ENCODE data around the gene FNBP1. TPM values are rescaled to one million over a fixed set of nuclear protein-coding genes. Genes with fewer than 3 reads are reported as not detected.

Gene FNBP1
- total RNA-seq, 1 experiment from 2014 or later = 43.6 TPM

DNA sequence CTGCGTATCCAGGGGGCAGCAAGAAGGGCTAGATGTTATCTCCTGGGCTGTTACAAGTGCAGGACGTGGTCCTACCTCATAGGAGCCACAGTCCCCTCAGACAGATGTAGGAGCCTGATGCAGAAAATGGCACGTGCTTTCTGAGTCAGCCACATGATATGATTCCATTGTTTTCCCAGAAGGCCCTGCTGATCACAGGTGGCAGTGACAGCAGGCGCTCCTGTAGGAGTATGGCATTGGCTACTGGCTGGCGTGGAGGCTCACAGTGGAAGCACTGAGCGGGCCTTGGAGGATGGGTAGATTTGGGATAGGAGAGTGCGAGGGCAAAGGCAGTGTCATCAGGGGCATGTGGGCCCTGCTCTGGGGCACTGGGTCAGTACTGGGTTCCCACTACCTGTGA is 185.8 kb downstream of the FNBP1 start:
- peaks cover 33% of the 10 kb centered on the region for H3K36me3 Mint-ChIP-seq
- H3K27me3 Mint-ChIP-seq (ENCODE audit: low read depth) = no peaks in the 10 kb centered on the region
- CTCF ChIA-PET = interaction anchor here (1.0 kb wide), 1 partner anchor 18 kb away, joined by 3 read pairs; no protein-coding TSS in a partner anchor
- no peaks in the 10 kb centered on the region for H3K4me1 Mint-ChIP-seq
- POLR2A ChIA-PET = no interaction called here
- H3K27ac Mint-ChIP-seq = no peak overlapping the region
- H3K9me3 Mint-ChIP-seq = no peaks in the 10 kb centered on the region
- TF ChIP-seq ZNF232 (CRISPR knock-in tag; IDR thresholded peaks at IDR 0.05) (no peak), NFATC4 (CRISPR knock-in tag; IDR thresholded peaks at IDR 0.05) (no peak), GRHL2 (CRISPR knock-in tag; IDR thresholded peaks at IDR 0.05; ENCODE audit: insufficient replicate concordance, severe bottlenecking) (no peak), OVOL2 (CRISPR knock-in tag; IDR thresholded peaks at IDR 0.05; ENCODE audit: borderline replicate concordance) (no peak), CBFB (CRISPR knock-in tag; IDR thresholded peaks at IDR 0.05; ENCODE audit: low read depth) (no peak)
- TF ChIP-seq, protein P1, sequence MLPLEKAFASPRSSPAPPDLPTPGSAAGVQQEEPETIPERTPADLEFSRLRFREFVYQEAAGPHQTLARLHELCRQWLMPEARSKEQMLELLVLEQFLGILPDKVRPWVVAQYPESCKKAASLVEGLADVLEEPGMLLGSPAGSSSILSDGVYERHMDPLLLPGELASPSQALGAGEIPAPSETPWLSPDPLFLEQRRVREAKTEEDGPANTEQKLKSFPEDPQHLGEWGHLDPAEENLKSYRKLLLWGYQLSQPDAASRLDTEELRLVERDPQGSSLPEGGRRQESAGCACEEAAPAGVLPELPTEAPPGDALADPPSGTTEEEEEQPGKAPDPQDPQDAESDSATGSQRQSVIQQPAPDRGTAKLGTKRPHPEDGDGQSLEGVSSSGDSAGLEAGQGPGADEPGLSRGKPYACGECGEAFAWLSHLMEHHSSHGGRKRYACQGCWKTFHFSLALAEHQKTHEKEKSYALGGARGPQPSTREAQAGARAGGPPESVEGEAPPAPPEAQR (CRISPR knock-in tag; IDR thresholded peaks at IDR 0.05) = no peak
- TF ChIP-seq, protein P2, sequence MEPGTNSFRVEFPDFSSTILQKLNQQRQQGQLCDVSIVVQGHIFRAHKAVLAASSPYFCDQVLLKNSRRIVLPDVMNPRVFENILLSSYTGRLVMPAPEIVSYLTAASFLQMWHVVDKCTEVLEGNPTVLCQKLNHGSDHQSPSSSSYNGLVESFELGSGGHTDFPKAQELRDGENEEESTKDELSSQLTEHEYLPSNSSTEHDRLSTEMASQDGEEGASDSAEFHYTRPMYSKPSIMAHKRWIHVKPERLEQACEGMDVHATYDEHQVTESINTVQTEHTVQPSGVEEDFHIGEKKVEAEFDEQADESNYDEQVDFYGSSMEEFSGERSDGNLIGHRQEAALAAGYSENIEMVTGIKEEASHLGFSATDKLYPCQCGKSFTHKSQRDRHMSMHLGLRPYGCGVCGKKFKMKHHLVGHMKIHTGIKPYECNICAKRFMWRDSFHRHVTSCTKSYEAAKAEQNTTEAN (CRISPR knock-in tag; IDR thresholded peaks at IDR 0.05) = no peak
- TF ChIP-seq, protein P3, sequence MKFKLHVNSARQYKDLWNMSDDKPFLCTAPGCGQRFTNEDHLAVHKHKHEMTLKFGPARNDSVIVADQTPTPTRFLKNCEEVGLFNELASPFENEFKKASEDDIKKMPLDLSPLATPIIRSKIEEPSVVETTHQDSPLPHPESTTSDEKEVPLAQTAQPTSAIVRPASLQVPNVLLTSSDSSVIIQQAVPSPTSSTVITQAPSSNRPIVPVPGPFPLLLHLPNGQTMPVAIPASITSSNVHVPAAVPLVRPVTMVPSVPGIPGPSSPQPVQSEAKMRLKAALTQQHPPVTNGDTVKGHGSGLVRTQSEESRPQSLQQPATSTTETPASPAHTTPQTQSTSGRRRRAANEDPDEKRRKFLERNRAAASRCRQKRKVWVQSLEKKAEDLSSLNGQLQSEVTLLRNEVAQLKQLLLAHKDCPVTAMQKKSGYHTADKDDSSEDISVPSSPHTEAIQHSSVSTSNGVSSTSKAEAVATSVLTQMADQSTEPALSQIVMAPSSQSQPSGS (CRISPR knock-in tag; IDR thresholded peaks at IDR 0.05; ENCODE audit: borderline replicate concordance, low read depth) = no peak
- TF ChIP-seq, protein P4, sequence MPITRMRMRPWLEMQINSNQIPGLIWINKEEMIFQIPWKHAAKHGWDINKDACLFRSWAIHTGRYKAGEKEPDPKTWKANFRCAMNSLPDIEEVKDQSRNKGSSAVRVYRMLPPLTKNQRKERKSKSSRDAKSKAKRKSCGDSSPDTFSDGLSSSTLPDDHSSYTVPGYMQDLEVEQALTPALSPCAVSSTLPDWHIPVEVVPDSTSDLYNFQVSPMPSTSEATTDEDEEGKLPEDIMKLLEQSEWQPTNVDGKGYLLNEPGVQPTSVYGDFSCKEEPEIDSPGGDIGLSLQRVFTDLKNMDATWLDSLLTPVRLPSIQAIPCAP (CRISPR knock-in tag; IDR thresholded peaks at IDR 0.05) = no peak
- DNase-seq (ENCODE audit: low spot score) (no peak), ATAC-seq (no peak)
- no peak overlapping the region for H3K4me3 Mint-ChIP-seq

DNA sequence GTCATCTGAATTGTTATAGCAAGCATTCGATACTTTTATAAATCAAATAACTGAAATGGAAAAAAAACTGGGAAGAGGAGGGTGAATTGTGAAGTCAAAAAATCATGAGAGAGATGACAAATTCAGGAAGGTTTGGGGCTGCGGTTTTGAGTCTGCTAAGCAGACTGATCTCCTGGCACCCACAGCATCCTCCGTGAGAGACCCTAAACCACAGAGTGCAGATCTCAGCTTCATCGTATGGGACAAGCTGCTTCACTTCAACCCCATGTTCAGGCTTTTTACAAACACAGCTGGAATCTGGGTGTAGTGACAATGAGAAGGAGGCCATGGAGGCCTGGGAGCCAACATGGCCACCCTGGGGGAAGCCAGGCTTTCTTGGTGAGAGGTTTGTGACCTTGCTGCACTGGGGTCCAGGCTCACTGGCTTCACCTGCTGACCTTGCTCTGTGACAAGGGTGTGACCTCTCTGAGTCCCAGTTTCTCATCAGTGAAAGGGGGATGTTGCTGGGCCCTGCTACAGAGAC is 188.3 kb downstream of the FNBP1 start:
- Mint-ChIP-seq H3K27me3 (ENCODE audit: low read depth) (no peaks in the 10 kb centered on the region), H3K36me3 (peaks cover 24% of the 10 kb centered on the region), H3K9me3 (no peaks in the 10 kb centered on the region), H3K4me3 (no peak overlapping the region), H3K27ac (peak overlapping the region; percentile 54; the same call in 1 of the 2 replicates), H3K4me1 (no peaks in the 10 kb centered on the region)
- no peak for DNase-seq (ENCODE audit: low spot score)
- ChIA-PET CTCF (no interaction called here), POLR2A (no interaction called here)
- ATAC-seq = no peak
- TF ChIP-seq, protein P5, sequence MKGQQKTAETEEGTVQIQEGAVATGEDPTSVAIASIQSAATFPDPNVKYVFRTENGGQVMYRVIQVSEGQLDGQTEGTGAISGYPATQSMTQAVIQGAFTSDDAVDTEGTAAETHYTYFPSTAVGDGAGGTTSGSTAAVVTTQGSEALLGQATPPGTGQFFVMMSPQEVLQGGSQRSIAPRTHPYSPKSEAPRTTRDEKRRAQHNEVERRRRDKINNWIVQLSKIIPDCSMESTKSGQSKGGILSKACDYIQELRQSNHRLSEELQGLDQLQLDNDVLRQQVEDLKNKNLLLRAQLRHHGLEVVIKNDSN (CRISPR knock-in tag; IDR thresholded peaks at IDR 0.05) = no peak
- no peak for TF ChIP-seq TEAD1 (CRISPR knock-in tag; IDR thresholded peaks at IDR 0.05)
- TF ChIP-seq, protein P6, sequence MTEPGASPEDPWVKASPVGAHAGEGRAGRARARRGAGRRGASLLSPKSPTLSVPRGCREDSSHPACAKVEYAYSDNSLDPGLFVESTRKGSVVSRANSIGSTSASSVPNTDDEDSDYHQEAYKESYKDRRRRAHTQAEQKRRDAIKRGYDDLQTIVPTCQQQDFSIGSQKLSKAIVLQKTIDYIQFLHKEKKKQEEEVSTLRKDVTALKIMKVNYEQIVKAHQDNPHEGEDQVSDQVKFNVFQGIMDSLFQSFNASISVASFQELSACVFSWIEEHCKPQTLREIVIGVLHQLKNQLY (CRISPR knock-in tag; IDR thresholded peaks at IDR 0.05) = no peak
- no peak for TF ChIP-seq HMGA2 (CRISPR knock-in tag; IDR thresholded peaks at IDR 0.05)
- no peak for TF ChIP-seq ZNF263 (CRISPR knock-in tag; IDR thresholded peaks at IDR 0.05; ENCODE audit: low read depth)
- TF ChIP-seq ZNF219 (CRISPR knock-in tag; IDR thresholded peaks at IDR 0.05; ENCODE audit: borderline replicate concordance) = no peak
- TF ChIP-seq RORB (CRISPR knock-in tag; IDR thresholded peaks at IDR 0.05) = no peak

DNA sequence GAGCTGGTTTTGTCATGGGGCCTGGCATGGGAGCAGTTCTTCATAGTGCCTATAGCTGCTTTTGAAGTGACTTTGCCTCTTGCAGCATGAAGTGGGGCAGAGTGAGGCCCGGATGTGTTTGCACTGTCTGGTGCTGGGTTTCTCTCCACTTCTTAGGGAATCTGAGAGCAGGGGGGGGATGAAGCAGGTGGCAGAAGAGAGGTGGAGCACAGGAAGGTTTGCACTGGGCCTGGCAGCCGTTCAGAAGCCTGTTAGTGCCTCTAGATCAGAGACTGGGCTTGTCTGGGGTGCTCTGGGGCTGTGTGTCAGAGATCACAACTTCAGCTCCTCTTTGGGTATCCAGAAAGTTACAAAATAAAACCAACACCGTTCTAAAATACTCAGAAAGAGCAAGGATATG is 189.4 kb downstream of the FNBP1 start:
- DNase-seq (ENCODE audit: low spot score) = no peak
- H3K36me3 Mint-ChIP-seq = peaks cover 24% of the 10 kb centered on the region
- ATAC-seq = no peak
- POLR2A ChIA-PET = no interaction called here
- CTCF ChIA-PET = interaction anchor here (0.6 kb wide), 1 partner anchor 122 kb away, joined by 5 read pairs; no protein-coding TSS in a partner anchor
- H3K4me3 Mint-ChIP-seq = no peak overlapping the region
- no peak overlapping the region for H3K27ac Mint-ChIP-seq
- no peaks in the 10 kb centered on the region for H3K4me1 Mint-ChIP-seq
- no peaks in the 10 kb centered on the region for H3K9me3 Mint-ChIP-seq
- no peaks in the 10 kb centered on the region for H3K27me3 Mint-ChIP-seq (ENCODE audit: low read depth)
- TF ChIP-seq NFATC4 (CRISPR knock-in tag; IDR thresholded peaks at IDR 0.05) (no peak), FOXP1 (CRISPR knock-in tag; IDR thresholded peaks at IDR 0.05; ENCODE audit: borderline replicate concordance) (no peak), TP53 (CRISPR knock-in tag; IDR thresholded peaks at IDR 0.05) (no peak), ZNF423 (CRISPR knock-in tag; IDR thresholded peaks at IDR 0.05) (no peak), RORB (CRISPR knock-in tag; IDR thresholded peaks at IDR 0.05) (no peak), IRF2 (CRISPR knock-in tag; IDR thresholded peaks at IDR 0.05; ENCODE audit: borderline replicate concordance, low read depth) (no peak)
- TF ChIP-seq, protein P3 (CRISPR knock-in tag; IDR thresholded peaks at IDR 0.05; ENCODE audit: borderline replicate concordance, low read depth) = no peak
- TF ChIP-seq, protein P7, sequence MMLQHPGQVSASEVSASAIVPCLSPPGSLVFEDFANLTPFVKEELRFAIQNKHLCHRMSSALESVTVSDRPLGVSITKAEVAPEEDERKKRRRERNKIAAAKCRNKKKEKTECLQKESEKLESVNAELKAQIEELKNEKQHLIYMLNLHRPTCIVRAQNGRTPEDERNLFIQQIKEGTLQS (CRISPR knock-in tag; conservative IDR thresholded peaks at IDR 0.05) = no peak
- TF ChIP-seq, protein P2 (CRISPR knock-in tag; IDR thresholded peaks at IDR 0.05) = no peak
